Hematopoietic multipotent progenitor cell treated with erythropoietin and hydrocortisone succinate and interleukin-3 and kit ligand, for 8 days (in vitro differentiated cells): ENCODE measurements around the gene FOXC1.

Source experiments
- DNase-seq: peaks from one replicate; pipeline ENCODE4 v3.0.0-alpha.2; 2015

Gene FOXC1

DNA sequence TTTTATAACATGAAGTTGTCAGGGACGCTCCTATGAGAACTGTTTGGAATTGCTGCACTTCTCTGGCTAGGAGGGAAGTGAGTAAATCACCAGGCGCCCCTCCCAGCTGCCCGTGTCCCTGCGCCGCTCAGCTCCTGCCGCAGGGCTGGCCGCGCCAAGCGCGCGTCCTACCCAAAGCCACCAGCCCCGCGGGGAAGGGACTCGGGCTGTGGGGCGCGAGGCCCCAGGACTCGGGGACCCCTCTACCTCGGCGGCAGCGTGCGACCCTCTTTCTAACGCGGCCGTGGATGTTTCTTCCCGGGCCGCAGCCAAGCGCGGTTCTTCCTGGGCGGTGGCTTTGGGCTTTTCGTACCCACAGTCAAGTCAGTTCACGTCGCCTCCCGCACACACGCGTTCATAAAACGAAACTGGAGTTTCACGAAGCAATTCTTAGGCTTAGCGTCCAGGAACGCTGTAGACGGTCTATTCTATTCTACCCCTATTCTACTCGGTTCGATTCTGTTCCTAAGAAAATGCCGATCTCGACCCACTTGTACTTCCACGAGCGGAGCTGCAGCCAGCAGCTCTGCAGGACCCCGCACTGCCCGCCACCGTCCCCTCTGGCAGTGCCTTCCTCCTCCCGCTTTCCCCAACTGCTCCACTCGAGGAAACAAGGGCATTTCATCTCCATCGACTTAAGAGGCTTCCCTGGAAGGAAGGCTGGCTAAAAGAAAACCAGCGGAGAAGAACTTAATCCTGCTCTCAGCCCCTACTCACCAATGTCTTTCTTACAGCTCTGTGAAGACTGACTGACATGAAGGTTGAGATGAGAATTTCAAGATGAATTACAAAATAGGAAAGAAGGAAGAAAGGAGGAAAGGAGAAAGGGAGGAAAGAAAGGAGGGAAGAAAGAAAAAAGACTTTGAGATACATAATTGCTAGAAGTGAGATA is 15.4 kb downstream of the FOXC1 start:
- DNase-seq = no peak

DNA sequence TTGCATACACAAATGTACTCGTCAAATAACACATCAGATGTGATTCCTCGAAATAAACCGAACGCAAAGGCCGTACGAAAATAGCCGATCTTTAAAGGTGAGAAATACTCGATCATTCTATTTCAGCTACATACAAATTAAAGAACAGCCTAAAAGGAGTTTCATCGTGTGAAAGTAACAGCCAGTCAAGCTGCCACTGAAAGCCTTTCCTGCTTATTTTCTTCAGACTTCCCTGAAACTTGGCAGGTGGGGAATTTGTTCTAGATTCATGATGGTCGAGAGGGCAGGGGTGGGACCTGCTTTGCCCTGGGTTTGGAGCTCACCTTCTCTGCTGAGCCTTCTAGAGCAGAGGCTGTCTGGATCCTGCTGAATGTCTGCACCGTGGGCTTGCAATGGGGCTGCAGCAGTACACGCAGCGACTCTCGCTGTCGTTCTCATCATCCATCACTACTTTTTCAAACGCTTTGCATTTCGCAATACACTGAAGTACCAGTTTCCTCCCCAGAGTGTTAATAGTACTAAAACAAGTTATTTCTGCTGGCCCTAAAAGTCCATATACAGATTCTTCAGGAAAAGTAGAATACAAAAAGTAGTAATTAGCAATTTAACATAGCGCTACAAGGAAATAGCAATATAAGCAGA is 16.2 kb downstream of the FOXC1 start:
- DNase-seq = no peak

DNA sequence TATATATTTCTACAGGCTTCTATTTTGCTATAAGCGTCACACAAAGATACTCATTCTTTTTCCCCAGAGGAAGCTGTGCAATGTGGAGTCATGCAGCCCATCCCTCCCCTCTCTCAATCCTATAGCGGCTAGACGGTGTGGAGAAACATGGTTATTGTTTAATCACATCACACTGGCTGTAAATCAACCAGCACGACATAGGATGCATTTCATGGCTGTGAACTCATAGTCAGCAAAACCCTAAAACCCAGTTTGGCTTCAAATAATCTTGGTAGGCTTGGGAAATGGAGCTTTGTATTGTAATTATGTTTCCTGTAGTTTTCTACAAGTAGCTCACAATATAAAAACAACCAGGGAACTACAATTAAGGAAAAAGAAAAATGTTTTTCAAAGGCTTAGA is 16.8 kb downstream of the FOXC1 start:
- DNase-seq = no peak

DNA sequence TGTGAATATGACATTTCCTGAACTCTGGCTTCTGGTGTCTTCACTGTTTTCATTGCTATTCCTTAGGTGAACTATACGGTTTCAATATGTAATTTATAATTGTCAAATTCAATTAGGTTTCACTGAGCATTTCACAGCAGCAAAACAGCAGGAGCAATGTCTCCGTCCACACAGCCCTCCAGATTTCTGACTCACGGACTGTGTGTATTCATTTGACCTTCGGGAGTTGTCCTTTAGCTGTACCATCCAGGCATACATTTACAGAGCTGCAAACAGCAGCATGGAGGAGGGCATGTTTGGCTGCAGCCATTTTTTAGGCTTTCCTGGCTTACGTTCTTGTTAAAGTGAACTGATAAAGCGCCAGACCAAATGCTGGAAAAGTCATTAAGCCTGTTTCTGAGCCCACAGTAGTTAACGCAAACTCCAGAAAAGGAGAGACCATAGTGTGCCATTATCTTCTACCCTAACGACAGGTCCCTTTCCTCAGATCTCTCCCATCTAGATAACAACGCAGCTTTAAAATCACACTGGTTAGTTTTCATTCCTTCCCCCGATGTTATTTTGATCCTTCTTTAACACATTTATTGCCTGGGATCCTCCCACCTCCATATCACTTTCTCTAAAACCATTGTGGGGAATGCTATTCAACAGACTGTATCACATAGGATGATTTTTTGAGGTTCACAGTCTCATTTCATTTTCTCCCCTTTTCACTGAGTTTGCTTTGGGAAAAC is 18.3 kb downstream of the FOXC1 start:
- no peak for DNase-seq

DNA sequence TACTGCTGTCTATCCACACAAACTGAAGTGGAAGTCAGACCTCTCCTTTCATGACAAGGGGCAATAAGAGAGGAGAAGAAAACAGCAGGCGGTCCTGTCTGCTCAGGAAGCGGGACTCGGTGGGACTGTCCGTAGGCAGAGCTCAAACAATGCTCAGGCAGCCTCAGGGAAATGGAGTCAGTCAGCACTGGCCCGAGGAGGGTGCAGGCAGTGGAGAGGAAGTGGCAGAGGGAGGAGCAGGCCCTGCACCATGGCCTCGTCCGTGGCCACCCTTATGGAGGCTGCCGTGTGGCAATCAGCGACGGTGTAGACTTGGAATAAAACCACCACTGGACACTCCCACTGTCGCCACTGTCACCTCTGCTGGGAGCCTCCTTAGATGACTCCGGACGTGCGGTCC is 19.6 kb downstream of the FOXC1 start:
- DNase-seq = no peak

DNA sequence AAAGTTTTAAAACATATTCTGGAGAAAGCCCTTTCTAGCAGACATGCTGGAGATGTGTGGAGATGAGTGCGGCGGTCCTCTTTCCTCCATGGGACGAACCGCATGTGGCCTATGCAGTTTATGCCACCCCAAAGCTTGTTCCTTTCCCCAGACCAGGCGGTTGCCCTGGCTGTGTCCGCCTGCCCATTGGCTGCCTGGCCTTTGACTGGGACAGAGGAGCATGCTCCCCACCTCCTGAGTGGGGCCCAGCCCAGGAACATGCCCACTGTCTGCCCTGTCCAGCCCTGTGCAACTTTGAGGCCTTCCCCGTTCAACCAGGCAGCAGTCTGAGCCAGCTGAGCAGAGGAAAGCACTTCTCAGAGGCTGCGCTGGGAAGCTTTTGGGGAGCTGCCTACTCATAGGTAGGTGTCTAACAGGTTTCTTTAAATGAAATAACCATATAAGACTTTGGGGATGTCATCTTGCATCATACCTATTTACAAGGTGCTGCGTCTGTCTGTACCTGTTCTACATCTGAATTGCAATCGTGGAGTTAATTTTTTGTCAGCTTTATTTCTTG is 20.6 kb downstream of the FOXC1 start:
- DNase-seq = no peak

DNA sequence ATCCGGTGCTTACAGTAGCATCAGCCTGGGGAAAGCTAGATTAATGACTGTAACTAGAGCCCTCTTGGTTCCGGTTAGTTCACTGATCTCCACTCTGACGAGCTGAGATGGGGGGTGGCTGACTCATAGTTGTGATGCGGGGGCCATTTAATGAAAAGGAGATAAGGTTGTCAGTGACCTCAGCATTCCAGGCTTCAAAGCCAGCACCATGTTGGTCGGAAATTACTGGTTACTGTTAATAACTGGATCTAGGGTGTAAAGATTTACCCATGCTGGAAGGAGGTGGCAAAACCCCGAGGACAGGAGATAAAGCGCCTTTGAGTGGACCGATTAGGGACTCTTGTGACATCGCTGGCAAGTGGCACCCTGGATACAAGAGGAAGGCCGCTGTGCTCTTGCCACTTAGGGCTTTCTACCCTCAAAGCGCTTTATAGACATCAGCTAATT is 21.1 kb downstream of the FOXC1 start:
- DNase-seq = no peak

DNA sequence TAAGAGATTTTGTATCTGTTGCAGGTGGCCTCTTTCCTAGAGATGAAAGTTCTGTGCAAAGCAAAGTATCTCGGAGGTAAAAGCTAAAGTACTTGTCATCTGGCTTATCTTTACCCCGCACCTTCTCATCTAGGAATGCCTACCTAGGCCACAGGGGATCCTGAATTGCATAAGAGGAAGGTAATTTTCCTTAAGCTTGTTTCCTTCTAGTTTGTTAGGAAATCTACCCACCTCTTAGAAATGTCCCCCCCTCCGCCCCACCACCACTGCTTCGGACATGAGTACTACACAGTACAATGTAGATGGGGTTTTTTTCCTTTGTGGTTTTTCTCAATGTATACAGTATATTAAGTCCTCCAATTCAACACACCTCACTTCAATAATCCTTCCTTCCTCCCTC is 21.5 kb downstream of the FOXC1 start:
- no peak for DNase-seq

DNA sequence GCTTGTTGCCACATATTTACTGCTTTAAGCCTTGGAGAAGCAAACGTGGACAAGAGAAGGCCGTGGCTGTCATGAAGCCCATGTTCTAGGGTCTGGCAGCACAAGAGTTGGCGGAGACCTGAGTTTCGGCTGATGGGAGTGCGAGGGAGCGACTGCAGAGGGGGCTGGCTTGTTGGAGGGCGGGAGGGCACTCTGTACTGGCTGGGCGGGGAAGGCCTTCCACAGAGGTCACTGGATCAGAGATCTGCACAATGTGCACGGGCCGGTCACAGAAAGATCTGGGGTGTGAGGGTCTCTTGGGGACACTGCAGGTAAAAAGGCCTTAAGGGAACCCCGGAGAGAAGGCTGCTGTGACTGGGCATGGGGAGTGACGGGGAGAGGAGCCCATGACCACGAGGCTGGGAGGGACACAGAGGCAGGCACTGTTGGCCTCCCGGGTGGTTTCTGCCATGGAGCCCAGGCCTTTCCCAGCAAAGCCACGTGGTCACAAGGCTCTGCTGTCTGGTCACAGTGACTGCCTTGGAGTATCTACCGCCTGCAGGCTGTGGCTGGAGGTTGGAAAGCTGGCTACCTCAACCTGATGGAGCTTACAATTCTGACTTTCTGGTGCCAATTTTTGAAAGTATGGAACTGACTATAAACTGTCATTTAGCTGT is 23.8 kb downstream of the FOXC1 start:
- no peak for DNase-seq

DNA sequence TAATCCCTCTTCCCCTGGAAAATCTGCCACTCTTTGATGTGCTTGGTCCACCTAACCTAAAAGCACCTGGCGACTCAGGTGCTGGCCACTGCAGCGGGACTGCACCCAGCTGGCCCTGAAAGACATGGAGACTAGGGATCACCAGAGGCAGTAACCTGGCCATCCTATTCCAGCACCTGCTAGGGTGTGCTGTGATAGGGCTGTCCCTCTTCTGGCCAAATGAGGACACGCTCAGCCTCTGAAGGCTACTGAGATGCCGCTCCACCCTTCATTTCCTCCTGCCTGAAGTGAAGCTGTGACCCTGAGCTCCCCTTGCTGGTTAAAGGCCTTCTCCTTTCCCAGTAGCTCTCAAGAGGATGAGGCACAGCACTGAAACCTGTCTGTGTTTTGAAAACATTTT is 24.4 kb downstream of the FOXC1 start:
- DNase-seq = no peak

DNA sequence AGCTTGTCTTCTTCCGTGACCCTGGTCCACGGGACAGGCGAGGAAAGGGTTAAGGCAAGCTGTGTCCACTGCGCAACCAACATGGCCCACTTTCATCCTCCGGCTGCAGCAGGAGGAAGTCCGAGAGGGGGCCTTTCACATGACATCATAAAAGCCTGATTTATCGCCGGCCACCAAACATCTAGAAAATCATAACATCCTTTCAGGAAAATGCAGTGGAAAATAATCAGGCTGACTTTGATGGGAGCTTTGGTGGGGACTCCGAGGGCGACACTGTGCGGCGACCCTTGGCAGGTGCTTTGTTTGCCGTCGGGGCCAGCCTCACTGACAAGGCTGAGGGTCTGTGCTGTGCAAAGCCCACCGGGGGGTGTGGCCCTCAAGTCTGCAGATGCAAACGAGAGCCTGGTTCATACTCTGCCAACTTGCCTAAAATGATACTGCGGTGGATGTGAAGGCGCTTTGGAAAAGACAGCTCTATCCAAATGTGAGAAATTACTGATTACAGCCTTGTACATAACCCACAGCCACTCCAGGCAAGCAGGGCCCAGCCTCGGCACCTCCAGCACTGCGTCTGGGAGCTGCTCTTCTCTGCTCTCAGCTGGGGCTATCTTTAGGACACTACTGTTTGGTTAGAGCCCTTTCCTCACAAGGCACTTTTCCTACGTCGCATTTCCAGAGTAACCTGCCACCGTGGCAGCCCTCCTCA is 25.7 kb downstream of the FOXC1 start:
- DNase-seq = no peak

DNA sequence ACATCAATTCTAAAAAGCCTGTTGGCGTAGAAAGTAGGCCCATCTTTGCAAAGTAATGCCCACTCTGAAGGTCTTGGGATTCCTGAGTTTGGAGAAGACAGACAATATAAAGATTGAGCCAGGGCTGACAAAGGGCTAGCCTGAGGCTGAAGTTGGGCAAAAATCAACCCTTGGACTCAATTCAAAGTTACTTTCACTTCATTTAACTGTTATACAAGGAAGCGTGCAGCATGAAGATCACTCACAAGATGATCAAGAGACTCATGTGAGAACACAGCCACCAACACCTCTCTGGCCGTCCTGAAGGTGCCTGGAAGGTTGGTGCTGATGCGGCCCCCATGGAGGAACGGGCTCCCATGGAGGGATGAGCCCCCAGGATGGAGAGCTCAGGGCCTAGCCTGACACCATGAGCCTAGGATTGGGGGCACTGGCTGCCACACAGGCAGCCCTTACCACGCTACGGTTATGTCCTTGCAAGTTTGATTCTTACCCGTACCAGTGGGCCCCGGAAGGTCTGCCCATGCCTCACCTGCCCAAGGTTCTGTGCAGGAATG is 26.6 kb downstream of the FOXC1 start:
- no peak for DNase-seq

DNA sequence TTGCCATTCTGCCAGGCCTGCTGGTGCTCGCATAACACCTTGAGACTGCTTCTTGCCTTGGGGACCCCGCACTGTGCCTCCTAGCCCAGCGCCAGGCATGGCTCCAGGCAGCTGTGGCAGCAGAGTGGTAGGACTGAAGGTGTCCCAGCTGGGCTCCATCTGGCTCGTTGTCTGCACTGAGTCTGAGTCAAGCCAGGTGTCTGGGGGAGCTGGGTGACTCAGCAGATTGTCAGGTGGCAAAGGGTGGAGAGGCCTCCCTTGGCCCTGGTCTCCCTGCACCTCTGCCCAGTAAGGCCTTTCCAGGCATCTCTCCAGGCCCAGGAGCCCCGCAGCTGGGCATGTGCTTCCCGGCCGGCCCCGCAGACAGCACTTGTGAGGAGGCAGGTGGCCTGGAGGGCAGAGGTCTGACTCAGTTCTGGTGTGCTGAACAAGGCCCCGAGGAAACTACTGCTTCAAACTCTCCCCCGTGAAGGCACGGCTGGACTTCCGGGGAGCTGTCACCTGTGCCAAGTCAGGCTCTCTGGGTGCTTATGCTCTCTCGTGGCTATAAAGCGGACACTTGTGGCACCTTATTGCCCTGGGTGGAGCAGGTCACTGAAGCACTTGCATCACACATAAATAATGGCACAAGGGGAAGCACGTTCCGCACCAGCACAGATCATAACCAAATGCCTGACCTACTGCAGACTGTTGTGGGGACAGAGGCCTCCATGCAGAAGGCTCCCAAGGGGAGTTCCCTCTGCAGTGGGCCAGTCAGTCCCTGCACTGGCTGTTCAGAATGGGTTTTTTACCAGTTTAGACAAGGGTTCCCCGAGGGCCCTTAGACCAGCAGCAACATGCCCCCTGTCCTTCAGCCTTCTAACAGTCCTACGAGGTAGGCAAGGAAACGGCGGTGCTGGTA is 27.5 kb downstream of the FOXC1 start:
- DNase-seq = no peak

DNA sequence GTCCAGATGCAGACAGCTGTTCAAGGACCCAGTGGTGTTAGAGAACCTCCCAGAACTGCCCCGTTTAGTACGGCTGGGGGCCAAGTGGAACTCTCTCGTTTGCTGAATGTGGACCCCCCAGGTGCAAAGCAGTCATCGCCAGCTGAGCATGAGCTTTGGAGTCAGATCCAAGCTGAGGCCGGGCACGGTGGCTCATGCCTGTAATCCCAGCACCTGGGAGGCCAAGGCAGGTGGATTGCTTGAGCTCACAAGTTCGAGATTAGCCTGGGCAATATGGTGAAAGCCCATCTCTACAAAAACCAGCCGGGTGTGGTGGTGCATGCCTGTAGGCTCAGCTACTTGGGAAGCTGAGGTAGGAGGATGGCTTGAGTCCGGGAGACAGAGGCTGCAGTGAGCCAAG is 29.7 kb downstream of the FOXC1 start:
- DNase-seq = no peak

DNA sequence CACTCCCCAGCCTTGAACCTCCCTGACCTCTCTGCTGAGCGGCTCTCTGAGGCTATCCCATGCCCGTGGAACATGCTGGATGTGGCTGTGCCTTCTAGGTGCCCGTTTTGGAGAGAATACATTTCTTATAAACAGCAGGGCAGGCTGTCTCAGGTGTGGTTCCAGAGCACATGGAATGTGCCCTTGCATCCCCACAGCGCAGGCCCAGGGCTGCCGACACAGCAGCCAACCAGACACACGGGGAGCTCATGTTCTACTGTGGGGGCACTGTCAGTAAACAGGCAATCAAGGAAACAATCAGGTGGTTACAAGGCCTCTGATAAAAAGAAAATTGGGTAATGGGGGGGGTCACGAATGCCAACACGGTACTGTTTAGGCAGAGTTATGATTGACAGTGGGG is 30.8 kb downstream of the FOXC1 start:
- DNase-seq = no peak

DNA sequence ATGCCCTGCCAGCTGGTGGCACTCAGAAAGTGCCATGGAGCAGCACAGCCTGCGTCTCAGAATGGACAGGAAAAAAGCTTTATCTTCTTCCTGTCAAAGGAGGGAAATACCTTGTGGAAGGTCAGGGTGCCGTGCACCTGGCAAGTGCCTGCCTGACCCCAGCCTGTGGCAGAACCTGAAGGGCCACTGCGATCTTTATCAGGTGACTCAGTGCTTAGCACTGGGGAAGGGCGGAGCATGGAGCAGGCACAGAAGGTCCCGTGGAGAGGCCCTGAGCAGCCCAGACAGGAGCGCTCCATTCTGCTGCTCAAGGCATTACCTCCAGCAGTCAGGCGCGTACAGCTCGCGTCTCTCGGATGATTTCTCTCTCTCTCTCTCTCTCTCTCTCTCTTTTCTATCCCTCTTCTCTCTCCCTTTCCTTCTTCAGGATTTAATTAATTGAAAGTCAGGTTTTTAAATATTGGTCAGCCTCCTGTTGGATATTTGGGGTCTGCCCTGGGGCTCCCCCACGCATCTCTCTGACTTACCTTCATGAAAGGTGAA is 31.7 kb downstream of the FOXC1 start:
- DNase-seq = no peak

DNA sequence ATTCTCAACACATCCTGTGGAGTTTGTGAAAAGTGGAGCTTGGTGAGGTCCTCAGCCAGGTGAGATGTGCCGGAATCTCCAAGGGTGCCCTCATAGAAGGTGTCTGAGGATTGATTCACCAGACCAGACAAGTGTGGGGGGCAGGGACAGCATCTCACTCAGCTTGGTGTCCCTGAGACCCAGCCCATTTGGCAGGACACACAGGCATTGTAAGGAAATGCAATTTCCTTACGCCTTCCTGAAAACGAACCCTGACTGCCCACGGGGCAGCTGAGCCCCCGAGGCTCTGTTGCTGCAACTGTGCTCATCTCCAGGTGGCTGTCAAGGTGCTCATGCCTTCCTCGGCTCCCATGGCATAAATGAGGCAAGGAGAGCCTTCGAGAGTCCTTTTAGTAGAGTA is 33.4 kb downstream of the FOXC1 start:
- no peak for DNase-seq

DNA sequence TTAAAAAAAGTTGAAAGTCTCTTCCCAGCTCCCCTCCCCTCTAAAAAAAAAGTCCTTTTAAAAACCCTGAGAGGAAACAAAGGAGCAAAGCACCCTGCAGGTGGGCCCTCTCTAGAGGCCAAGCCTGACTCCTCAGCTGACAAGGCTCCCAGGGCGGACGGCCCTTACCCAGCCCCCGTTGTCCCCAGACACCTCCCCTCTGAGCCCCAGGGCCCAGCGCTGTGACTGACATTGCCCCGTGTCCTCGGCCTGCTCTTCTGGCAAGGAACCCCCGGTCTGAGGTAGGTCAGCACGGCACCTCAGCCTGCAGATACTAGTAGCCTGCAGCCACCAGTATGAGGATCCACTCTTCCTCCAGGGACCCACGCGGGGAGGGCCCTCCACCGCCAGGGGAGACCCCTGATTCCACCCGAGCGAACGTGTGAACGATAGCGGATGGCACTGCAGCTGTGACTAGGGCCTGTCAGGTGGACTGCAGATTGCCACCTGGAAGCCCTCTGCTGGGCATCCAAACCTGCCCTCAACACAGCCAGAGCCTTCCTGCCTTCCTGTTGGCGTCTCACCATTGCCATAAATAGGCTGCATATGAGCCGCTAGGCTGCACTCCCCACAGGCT is 34.2 kb downstream of the FOXC1 start:
- no peak for DNase-seq

DNA sequence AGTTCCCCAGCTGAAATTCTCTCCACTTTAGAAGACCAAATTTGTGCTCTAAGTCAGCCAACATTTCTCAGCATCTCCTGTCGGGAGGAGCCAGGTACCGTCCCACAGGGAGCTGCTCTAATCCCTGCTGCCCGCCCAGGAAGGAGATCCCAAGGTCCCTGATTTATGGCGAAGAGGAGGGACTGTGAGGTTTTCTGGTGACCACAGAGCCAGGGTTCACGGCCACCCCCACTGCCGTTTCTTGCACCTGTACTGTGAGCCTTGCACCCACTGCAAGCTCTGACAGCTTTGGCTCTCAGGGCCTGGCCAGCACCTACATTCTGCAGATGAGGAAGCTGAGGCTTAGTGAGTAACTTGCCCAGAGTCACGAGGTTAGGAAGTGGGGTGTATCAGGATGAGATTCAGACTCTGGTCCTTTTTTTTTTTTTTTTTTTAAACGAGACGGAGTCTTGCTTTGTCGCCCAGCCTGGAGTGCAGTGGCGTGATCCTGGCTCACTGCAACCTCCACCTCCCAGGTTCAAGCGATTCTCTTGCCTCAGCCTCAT is 34.9 kb downstream of the FOXC1 start:
- DNase-seq = no peak
